Spleen (tissue), 7 donors: Measurements from ENCODE around the gene MRC1.

Experiments
- CTCF ChIP-seq, 11 experiments: fragments of 200-600 bp in 7 of 11; fragments of 450-650 bp in 4 of 11; sonication (generic) in 4 of 11; IDR thresholded peaks in 8 of 11; conservative IDR thresholded peaks in 3 of 11; 1 replicate in 7 of 11; 2 replicates in 4 of 11; pipeline versions ENCODE4 v1.4.0 to v1.8.0; 2016 to 2021; ENCODE audit warnings: antibody characterized with exemption in 11 of 11, inconsistent platforms in 4 of 11, mild to moderate bottlenecking in 1 of 11
- POLR2A ChIP-seq, 3 donors: fragments of 450-650 bp; IDR thresholded peaks; one replicate each; pipeline ENCODE4 v1.5.1; 2017; ENCODE audit warnings: antibody characterized with exemption in 3 of 3, mild to moderate bottlenecking in 1 of 3
- POLR2AphosphoS5 ChIP-seq, 3 donors: sonication (generic); formaldehyde crosslinking; IDR thresholded peaks; one replicate each; pipeline ENCODE4 v1.5.1; 2017; ENCODE audit warnings: antibody characterized with exemption in 3 of 3
- donor health status: DM: no; HTN: no; CAD: no; lungs with moderate emphysema.
- donor health status: DM: no; HTN: no; CAD: no.
- donor health status: DM: no; HTN: no; CAD: no.

GRCh38 chr10:17866346-17866745, 57.2 kb downstream of the MRC1 start:
- TF ChIP-seq CTCF (IDR thresholded peaks at IDR 0.05 in 8 of 11, conservative IDR thresholded peaks at IDR 0.05 in 3 of 11) (no peak), POLR2A (IDR thresholded peaks at IDR 0.05) (no peak), POLR2AphosphoS5 (IDR thresholded peaks at IDR 0.05) (no peak)
